ENCODE results near the gene NDUFAB1.
"Not testable (repeated sequence)": the region's sequence is repeated elsewhere in the genome, so short reads cannot be mapped to it uniquely, and the experiment has no call there.

The NDUFAB1 gene

GRCh38 chr16:23584186-23585076, 11.7 kb downstream of the NDUFAB1 start:
- DNase-seq (ENCODE audit: low spot score), result no peak

- DNase-seq (ENCODE audit: low spot score), result not testable (repeated sequence)
Measured at GRCh38 chr16:23583271-23583670, 12.8 kb downstream of the NDUFAB1 start.

- no peak for DNase-seq (ENCODE audit: low spot score)
Measured at GRCh38 chr16:23581764-23582163, 14.4 kb downstream of the NDUFAB1 start.

DNA sequence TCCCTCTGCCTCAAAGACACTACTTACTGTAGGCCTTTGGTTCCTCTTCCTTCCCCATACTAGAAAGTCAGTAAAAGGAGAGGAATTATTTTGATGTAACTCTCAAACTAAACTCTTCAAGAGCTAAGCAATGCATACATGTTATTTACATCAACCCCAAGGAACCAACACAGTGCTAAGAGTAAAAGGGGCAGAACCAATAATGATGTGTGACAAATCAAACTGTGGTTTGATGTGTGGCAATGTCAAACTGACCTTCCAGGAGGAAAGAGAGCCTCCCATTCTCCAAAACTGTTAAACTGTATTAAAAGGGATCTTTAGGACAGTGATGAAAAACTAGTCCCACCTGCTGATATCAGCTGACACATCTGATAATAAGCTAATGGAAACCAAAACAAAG, 15.7 kb downstream of the NDUFAB1 start:
- no peak for DNase-seq (ENCODE audit: low spot score)

GRCh38 chr16:23579371-23579770, 16.7 kb downstream of the NDUFAB1 start:
- DNase-seq (ENCODE audit: low spot score), result no peak

- no peak for DNase-seq (ENCODE audit: low spot score)
Measured at GRCh38 chr16:23578101-23578830, 17.9 kb downstream of the NDUFAB1 start.

DNA sequence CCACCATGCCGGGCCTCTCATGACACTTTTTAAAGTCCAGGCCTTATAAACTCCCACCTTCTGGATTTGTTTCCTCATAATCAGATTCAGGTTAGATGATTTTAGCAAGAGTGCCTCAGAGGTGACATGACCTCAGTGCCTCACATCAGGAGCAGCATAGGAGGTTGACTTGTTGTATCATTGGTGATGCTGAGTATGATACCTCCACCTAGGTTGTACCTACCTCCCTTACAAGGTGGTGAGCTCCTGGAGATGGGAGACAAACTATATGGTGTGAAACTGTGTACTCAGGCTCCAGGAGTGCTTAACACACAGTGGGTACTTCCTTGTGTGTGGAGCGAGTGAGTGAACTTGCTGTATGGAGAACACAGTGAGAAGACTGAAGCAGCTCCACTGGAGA, 18.6 kb downstream of the NDUFAB1 start:
- no peak for DNase-seq (ENCODE audit: low spot score)

GRCh38 chr16:23575834-23576233, 20.3 kb downstream of the NDUFAB1 start:
- DNase-seq (ENCODE audit: low spot score), result no peak

DNA sequence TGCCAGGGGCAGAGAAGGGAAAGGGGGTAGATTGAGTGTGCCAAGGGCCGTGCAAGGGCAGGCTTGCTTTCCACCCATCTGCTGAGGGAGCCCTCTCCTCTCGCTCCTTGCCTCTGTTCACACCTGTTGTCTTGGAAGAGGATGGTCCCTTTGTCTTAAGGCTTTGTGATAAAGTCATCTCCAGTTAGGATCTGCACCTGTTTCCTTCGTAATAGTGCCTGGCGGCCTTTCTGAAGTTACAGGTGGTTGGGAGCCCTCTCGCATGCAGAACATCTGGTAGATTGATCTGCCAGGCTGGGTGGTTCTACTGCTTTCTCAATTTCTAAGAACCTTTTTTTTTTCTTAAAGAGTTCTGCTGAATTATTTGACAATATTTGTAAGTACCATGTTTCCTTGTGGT, 22.3 kb downstream of the NDUFAB1 start:
- DNase-seq (ENCODE audit: low spot score), result no peak

DNA sequence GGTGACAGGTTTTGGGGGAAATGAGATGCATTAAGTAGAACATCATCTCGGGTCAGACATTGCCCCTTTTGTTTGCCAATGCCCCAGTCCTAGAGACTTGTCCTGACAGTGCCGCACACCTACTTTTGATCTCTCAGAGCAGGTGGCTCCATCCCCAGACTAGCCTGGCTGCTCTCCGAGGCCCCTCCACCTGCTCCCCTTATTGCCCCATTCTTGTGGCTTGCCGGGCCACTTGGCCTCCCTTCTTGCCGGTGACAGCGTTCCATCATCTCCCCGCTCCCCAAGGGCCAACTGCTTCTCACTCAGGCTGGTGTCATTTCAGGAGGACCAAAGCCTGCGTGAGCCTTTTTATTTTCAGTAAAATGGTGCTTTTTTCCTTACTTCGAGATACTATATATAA, 23.7 kb downstream of the NDUFAB1 start:
- DNase-seq (ENCODE audit: low spot score), result no peak

DNA sequence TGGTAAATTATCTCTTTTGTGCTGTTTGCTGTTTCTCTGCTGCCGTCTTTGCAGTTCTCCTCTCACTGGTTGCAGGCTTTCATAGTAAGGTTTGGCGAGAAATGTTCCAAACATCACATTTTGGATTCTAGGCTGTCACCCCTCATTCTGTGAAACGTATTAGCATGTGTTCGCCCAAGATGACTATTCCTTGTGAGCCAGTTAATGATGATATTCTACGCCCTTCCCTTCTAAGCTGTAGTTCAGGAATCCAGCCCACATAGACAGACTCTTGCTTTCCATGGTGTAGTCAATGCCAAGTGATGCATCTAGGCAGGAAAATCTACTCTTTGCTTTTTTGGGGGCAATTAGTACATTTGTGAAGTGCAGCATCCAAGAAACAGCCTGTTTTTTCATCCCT, 24.2 kb downstream of the NDUFAB1 start:
- no peak for DNase-seq (ENCODE audit: low spot score)

- DNase-seq (ENCODE audit: low spot score), result no peak
Measured at GRCh38 chr16:23570992-23571632, 25.0 kb downstream of the NDUFAB1 start.

GRCh38 chr16:23567602-23568001, 28.5 kb downstream of the NDUFAB1 start:
- DNase-seq (ENCODE audit: low spot score), result no peak

GRCh38 chr16:23566724-23567123, 29.4 kb downstream of the NDUFAB1 start:
- no peak for DNase-seq (ENCODE audit: low spot score)

DNA sequence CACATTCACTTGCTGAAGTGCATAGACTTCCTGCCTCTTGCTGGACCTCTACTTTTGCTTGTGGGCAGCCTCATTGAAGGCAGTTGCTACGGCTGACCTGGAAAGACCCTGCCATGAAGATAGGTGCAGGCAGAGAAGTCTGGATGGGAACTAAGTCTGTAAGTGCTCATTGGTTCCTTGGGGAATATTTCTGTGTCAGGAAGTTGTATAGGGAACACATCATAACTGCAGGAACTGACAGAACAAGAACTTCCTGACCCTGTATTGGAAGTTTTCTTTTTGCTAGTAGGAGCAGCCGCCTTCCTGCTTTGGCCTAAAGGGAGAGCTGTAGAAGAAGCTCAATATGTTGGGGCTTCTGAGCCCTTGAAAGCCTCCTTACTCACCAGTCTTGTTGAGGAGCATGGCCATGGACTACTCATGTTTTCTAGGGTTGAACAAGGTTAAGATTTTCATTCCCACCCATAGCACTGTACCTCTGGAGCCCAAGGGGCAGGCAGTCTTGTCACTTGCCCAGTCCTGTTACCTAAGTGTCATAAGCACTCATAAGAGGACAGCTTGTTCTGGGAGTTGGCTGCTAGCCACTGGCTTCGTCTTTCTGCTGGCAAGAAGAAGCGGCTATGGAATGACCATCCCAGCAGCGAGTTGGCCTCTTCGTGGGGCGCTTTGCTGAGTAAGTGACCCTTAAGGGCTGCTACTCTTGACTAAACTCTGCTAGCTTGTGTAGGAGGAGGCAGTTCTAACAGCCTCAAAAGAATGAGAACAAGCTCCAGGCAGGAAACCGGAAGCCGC, 31.3 kb downstream of the NDUFAB1 start:
- no peak for DNase-seq (ENCODE audit: low spot score)

DNA sequence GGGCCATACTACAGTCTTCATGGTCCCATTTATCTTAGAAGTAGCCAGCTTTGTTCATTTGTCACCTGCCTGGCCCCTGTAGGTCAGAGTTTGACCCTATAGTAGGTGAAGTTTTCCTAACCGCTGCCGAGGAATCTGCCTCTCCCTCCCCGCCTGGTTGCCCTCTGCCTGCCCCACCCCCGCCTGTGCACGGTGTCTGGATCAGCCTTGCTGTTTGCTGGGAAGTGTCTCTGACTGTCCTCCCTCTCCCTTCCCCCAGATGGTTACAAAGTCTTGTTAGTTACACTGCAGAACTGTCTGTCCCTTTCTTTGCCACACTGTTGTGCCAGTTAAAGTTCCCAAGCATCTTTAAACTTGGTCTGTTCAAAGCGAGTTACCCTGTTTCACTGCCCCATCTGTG, 32.9 kb downstream of the NDUFAB1 start:
- DNase-seq (ENCODE audit: low spot score), result no peak

DNA sequence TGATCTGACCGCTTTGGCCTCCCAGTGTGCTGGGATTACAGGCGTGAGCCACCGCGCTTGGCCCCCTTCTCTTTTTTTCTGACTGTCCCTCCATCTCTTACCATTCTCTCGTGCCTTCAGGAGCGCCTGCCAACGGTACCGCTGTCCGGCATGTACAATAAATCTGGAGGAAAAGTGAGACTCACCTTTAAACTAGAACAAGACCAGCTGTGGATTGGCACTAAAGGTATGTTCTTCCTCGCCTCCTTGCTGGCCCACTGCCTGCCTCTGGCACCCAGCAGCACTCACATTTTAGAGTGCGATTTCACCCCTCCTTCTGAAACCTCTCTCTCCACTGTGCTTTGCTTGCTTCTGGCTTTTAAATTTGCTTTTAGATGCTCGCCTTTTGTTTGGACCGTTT, 33.6 kb downstream of the NDUFAB1 start:
- no peak for DNase-seq (ENCODE audit: low spot score)

DNA sequence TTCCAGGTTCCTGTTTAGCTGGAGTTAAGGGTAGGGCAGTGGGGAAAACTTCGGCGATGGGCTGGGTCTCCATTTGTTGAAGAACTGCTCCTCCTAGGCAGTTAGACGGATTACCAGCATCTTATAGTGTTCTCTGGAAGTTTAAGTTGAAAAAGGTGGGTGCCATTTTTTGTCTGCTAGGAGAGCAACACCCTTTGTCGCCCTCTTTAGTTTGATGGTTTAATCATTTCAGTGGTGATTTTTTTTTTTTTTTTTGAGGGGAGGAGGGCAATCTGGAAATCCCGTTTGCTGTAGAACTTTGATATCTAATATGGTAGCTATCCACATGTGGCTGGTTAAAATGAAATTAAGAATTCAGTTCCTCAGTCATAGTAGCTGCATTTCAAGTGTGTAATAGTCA, 34.5 kb downstream of the NDUFAB1 start:
- no peak for DNase-seq (ENCODE audit: low spot score)

DNA sequence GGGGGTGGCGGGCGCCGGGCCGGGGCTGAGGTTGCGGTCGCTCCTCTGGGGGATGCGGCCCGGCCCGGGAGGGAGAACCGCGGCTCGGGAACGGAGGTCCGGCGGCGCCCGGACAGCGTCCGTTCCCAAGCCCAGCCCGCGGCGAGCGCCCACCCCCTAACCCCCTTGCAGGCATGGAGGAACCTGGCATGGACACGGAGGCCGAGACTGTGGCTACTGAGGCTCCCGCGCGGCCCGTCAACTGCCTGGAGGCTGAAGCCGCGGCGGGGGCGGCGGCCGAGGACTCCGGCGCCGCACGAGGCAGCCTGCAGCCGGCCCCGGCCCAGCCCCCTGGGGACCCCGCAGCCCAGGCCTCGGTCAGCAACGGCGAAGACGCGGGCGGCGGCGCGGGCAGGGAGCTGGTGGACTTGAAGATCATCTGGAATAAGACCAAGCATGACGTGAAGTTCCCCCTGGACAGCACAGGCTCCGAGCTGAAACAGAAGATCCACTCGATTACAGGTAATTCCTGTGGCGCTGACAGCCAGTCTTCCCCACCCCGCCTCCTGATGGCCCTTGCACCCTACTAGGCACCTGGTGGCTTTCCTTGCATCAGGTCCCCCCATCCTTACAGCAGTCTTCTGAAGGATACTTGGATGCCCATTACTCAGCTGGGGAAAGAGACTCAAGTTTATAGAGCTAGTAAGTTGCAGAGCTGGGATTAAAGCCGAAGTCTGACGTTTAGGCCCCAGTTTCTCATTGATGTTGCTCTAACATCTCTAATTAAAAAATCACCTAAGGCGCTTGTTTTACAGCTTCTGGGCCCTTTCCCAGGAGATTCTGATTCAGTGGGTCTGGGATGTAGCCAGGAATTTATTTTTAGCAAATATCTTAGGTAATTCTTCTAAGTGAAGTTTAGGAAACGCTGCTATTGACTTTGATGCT, 38.1 kb downstream of the NDUFAB1 start:
- DNase-seq (ENCODE audit: low spot score), result no peak

- peak; percentile 95 for DNase-seq (ENCODE audit: low spot score)
Measured at GRCh38 chr16:23556881-23557778, 39.0 kb downstream of the NDUFAB1 start, which contains the start of the genes EARS2 and UBFD1. Gene EARS2, minus strand, starts transcription at chr16:23557350. Its CDS starts 7 bp downstream, at chr16:23557343. Gene UBFD1, plus strand, starts transcription at chr16:23557727. Its CDS starts 16 bp downstream, at chr16:23557743.

Measured in iPS-NIHi11 (cell line).